ENCODE results near the gene XKR3. TPM values are rescaled to one million over a fixed set of nuclear protein-coding genes. Genes with fewer than 3 reads are reported as not detected.
A peak's percentile ranks its signal among the peaks of the same experiment; 100 is the strongest.
"Not testable (repeated sequence)": the region's sequence is repeated elsewhere in the genome, so short reads cannot be mapped to it uniquely, and the experiment has no call there.

XKR3 gene
- total RNA-seq, 2 donors from 2014 or later: not detected

GRCh38 chr22:16801088-16801487, 24.1 kb downstream of the XKR3 start:
- Histone ChIP-seq H3K27ac (ENCODE audit: low read depth, low read length) (no peak overlapping the region), H3K9ac (ENCODE audit: extremely low read depth, low read length, poor library complexity, severe bottlenecking) (no peak overlapping the region), H3K4me3 (ENCODE audit: low read length) (no peak overlapping the region), H3K9me3 (ENCODE audit: control insufficient read depth, low read length) (peaks cover 58% of the 10 kb centered on the region), H3K4me1 (ENCODE audit: control insufficient read depth, insufficient read depth, low read length) (no peaks in the 10 kb centered on the region), H3K27me3 (ENCODE audit: control insufficient read depth, insufficient read depth, low read length, poor library complexity, severe bottlenecking) (no peaks in the 10 kb centered on the region), H3K36me3 (ENCODE audit: control insufficient read depth, insufficient read depth, low read length) (no peaks in the 10 kb centered on the region)
- H3K4me3 Mint-ChIP-seq: no peak overlapping the region
- no peaks in the 10 kb centered on the region for H3K36me3 Mint-ChIP-seq (ENCODE audit: low read depth)
- 69 to 70% methylated on average over 2 to 3 of the region's 3 CpGs for WGBS, 2 experiments (ENCODE audit: insufficient coverage in 1 of 2, insufficient read length in 1 of 2)
- H3K4me1 Mint-ChIP-seq: peaks cover 12% of the 10 kb centered on the region
- H3K27me3 Mint-ChIP-seq (ENCODE audit: insufficient read depth): no peaks in the 10 kb centered on the region
- no peak overlapping the region for H3K27ac Mint-ChIP-seq
- no peak for DNase-seq
- no peaks in the 10 kb centered on the region for H3K9me3 Mint-ChIP-seq
- no peak for TF ChIP-seq CTCF (conservative IDR thresholded peaks at IDR 0.05)

- Histone ChIP-seq H3K4me3 (ENCODE audit: low read length) (no peak overlapping the region), H3K9ac (ENCODE audit: extremely low read depth, low read length, poor library complexity, severe bottlenecking) (no peak overlapping the region), H3K36me3 (ENCODE audit: control insufficient read depth, insufficient read depth, low read length) (no peaks in the 10 kb centered on the region), H3K4me1 (ENCODE audit: control insufficient read depth, insufficient read depth, low read length) (no peaks in the 10 kb centered on the region), H3K27ac (ENCODE audit: low read depth, low read length) (no peak overlapping the region), H3K27me3 (ENCODE audit: control insufficient read depth, insufficient read depth, low read length, poor library complexity, severe bottlenecking) (no peaks in the 10 kb centered on the region), H3K9me3 (ENCODE audit: control insufficient read depth, low read length) (peaks cover 58% of the 10 kb centered on the region)
- WGBS, 2 experiments (ENCODE audit: insufficient coverage in 1 of 2, insufficient read length in 1 of 2): 79 to 100% methylated on average over 1 of the region's 1 CpG
- H3K27ac Mint-ChIP-seq: no peak overlapping the region
- no peak overlapping the region for H3K4me3 Mint-ChIP-seq
- no peak for DNase-seq
- TF ChIP-seq CTCF (conservative IDR thresholded peaks at IDR 0.05): no peak
- H3K27me3 Mint-ChIP-seq (ENCODE audit: insufficient read depth): no peaks in the 10 kb centered on the region
- no peaks in the 10 kb centered on the region for H3K9me3 Mint-ChIP-seq
- peaks cover 8% of the 10 kb centered on the region for H3K4me1 Mint-ChIP-seq
- no peaks in the 10 kb centered on the region for H3K36me3 Mint-ChIP-seq (ENCODE audit: low read depth)
Measured at GRCh38 chr22:16800358-16800757, 24.9 kb downstream of the XKR3 start.

- H3K4me1 Mint-ChIP-seq: peaks cover 19% of the 10 kb centered on the region
- peaks cover 63% of the 10 kb centered on the region for H3K9me3 ChIP-seq (ENCODE audit: control insufficient read depth, low read length)
- not testable (repeated sequence) for H3K36me3 ChIP-seq (ENCODE audit: control insufficient read depth, insufficient read depth, low read length); H3K9ac ChIP-seq (ENCODE audit: extremely low read depth, low read length, poor library complexity, severe bottlenecking); DNase-seq; H3K27me3 Mint-ChIP-seq (ENCODE audit: insufficient read depth); H3K4me3 Mint-ChIP-seq; H3K27ac ChIP-seq (ENCODE audit: low read depth, low read length); H3K36me3 Mint-ChIP-seq (ENCODE audit: low read depth); H3K4me3 ChIP-seq (ENCODE audit: low read length); H3K9me3 Mint-ChIP-seq; H3K27me3 ChIP-seq (ENCODE audit: control insufficient read depth, insufficient read depth, low read length, poor library complexity, severe bottlenecking); H3K4me1 ChIP-seq (ENCODE audit: control insufficient read depth, insufficient read depth, low read length); H3K27ac Mint-ChIP-seq
- WGBS, 2 experiments (ENCODE audit: insufficient coverage in 1 of 2, insufficient read length in 1 of 2): 94% methylated on average over 1 of the region's 1 CpG; no CpG with 5 or more reads in 1 of the 2 experiments
Measured at GRCh38 chr22:16795504-16795903, 29.7 kb downstream of the XKR3 start.

GRCh38 chr22:16793831-16794230, 31.4 kb downstream of the XKR3 start:
- no peak for DNase-seq
- Mint-ChIP-seq H3K27ac (peak overlapping the region; percentile 0), H3K4me1 (peaks cover 23% of the 10 kb centered on the region), H3K9me3 (no peaks in the 10 kb centered on the region), H3K27me3 (ENCODE audit: insufficient read depth) (no peaks in the 10 kb centered on the region), H3K4me3 (no peak overlapping the region), H3K36me3 (ENCODE audit: low read depth) (no peaks in the 10 kb centered on the region)
- no peak for TF ChIP-seq CTCF (conservative IDR thresholded peaks at IDR 0.05)
- Histone ChIP-seq H3K9ac (ENCODE audit: extremely low read depth, low read length, poor library complexity, severe bottlenecking) (no peak overlapping the region), H3K4me1 (ENCODE audit: control insufficient read depth, insufficient read depth, low read length) (no peaks in the 10 kb centered on the region), H3K27me3 (ENCODE audit: control insufficient read depth, insufficient read depth, low read length, poor library complexity, severe bottlenecking) (no peaks in the 10 kb centered on the region), H3K4me3 (ENCODE audit: low read length) (no peak overlapping the region), H3K9me3 (ENCODE audit: control insufficient read depth, low read length) (peaks cover 56% of the 10 kb centered on the region), H3K36me3 (ENCODE audit: control insufficient read depth, insufficient read depth, low read length) (no peaks in the 10 kb centered on the region), H3K27ac (ENCODE audit: low read depth, low read length) (no peak overlapping the region)
- WGBS, 2 experiments (ENCODE audit: insufficient coverage in 1 of 2, insufficient read length in 1 of 2): 86% methylated on average over 1 of the region's 1 CpG; no CpG with 5 or more reads in 1 of the 2 experiments
